Midbrain (tissue), 1 donor: ENCODE measurements around the gene TRIOBP.

Experiments
- DNase-seq: peaks from one replicate; lab custom pipeline; 2025; lab: John Stamatoyannopoulos, UW

TRIOBP gene

DNA sequence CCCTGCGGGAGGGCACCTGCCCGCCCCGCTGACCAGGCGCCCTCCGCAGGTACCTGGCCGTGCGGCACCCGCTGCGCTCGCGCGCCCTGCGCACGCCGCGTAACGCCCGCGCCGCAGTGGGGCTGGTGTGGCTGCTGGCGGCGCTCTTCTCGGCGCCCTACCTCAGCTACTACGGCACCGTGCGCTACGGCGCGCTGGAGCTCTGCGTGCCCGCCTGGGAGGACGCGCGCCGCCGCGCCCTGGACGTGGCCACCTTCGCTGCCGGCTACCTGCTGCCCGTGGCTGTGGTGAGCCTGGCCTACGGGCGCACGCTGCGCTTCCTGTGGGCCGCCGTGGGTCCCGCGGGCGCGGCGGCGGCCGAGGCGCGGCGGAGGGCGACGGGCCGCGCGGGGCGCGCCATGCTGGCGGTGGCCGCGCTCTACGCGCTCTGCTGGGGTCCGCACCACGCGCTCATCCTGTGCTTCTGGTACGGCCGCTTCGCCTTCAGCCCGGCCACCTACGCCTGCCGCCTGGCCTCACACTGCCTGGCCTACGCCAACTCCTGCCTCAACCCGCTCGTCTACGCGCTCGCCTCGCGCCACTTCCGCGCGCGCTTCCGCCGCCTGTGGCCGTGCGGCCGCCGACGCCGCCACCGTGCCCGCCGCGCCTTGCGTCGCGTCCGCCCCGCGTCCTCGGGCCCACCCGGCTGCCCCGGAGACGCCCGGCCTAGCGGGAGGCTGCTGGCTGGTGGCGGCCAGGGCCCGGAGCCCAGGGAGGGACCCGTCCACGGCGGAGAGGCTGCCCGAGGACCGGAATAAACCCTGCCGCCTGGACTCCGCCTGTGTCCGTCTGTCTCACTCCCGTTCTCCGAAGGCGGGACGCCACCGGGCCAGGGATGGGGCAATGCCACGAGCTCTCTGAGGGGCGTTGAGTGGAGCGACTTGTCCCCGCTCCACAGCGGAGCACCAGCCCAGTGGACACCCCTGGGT is 128.1 kb downstream of the TRIOBP start:
- no peak for DNase-seq
